H1 (cell line): Measurements from ENCODE around the gene MGAT5. TPM values are rescaled to one million over a fixed set of nuclear protein-coding genes. Genes with fewer than 3 reads are reported as not detected.

Experiments used
- CTCF ChIA-PET: fragments of 300-600 bp; sonication (Branson Sonifier 250); formaldehyde crosslinking; loops from one replicate; lab custom pipeline; 2021; ENCODE audit not compliant: partially characterized antibody; lab: Charles Lee
- POLR2A ChIA-PET: fragments of 300-600 bp; sonication (Branson Sonifier 250); formaldehyde crosslinking; loops from one replicate; lab custom pipeline; 2021; ENCODE audit warnings: inconsistent platforms; ENCODE audit not compliant: partially characterized antibody; lab: Charles Lee
- DNase-seq, 2 experiments: peaks; one replicate each; pipeline versions ENCODE4 v3.0.0 to v3.0.0-alpha.2; 2010 to 2022; ENCODE audit warnings: low spot score in 2 of 2, low read depth in 1 of 2, mixed read lengths in 1 of 2
- FAIRE-seq: peaks from 2 replicates; lab custom pipeline; 2011; peaks lifted over from hg19 to GRCh38; lab: Jason Lieb, UNC
- H2AFZ ChIP-seq: 2 replicates; pipeline ENCODE4 v1.8.1; 2012; ENCODE audit warnings: low read length, inconsistent platforms
- H2AK5ac ChIP-seq: 2 replicates; pipeline ENCODE4 v1.6.1; 2013; ENCODE audit warnings: low read depth, low read length
- H2BK120ac ChIP-seq: replicated peaks from 2 replicates; pipeline ENCODE3; 2013; ENCODE audit warnings: low read depth, low read length, inconsistent platforms
- H2BK12ac ChIP-seq: 2 replicates; pipeline ENCODE4 v1.6.1; 2013; ENCODE audit warnings: low read depth, low read length
- H2BK15ac ChIP-seq: 2 replicates; pipeline ENCODE4 v1.6.1; 2013; ENCODE audit warnings: low read length
- H2BK20ac ChIP-seq: 2 replicates; pipeline ENCODE4 v1.6.1; 2013; ENCODE audit warnings: low read length
- H2BK5ac ChIP-seq: 2 replicates; pipeline ENCODE4 v1.6.1; 2013; ENCODE audit warnings: low read depth, low read length
- H3K14ac ChIP-seq: 2 replicates; pipeline ENCODE4 v1.6.1; 2013; ENCODE audit warnings: inconsistent platforms; ENCODE audit not compliant: insufficient read length
- H3K18ac ChIP-seq: 2 replicates; pipeline ENCODE4 v1.6.1; 2013; ENCODE audit warnings: low read length; ENCODE audit errors: extremely low read depth
- H3K23ac ChIP-seq: 2 replicates; pipeline ENCODE4 v1.6.1; 2013; ENCODE audit warnings: inconsistent platforms; ENCODE audit not compliant: insufficient read length
- H3K23me2 ChIP-seq: 2 replicates; pipeline ENCODE4 v1.6.1; 2013; ENCODE audit warnings: low read depth, low read length
- H3K27ac ChIP-seq: 2 replicates; pipeline ENCODE4 v1.6.1; 2011; ENCODE audit warnings: low read depth, low read length, inconsistent platforms
- H3K27me3 ChIP-seq, 4 experiments: replicated peaks in 1 of 4; 1 replicate in 1 of 4; 2 replicates in 3 of 4; pipeline versions ENCODE4 v1.6.1 to v1.8.1; 2011 to 2013; ENCODE audit warnings: low read length in 3 of 4, mild to moderate bottlenecking in 3 of 4, inconsistent platforms in 2 of 4, mixed read lengths in 2 of 4, moderate library complexity in 1 of 4; ENCODE audit not compliant: control insufficient read depth in 3 of 4, insufficient read depth in 3 of 4; ENCODE audit errors: extremely low read depth in 1 of 4
- H3K36me3 ChIP-seq, 4 experiments: 2 replicates each; pipeline versions ENCODE4 v1.6.1 to v1.8.1; 2011 to 2013; ENCODE audit warnings: mild to moderate bottlenecking in 4 of 4, low read length in 3 of 4, moderate library complexity in 2 of 4, control low read depth in 1 of 4, inconsistent platforms in 1 of 4; ENCODE audit not compliant: insufficient read depth in 4 of 4, control insufficient read depth in 2 of 4
- H3K4ac ChIP-seq: replicated peaks from 2 replicates; pipeline ENCODE3; 2013; ENCODE audit warnings: low read length, low read depth, mixed read lengths, inconsistent platforms; ENCODE audit not compliant: insufficient read length
- H3K4me1 ChIP-seq, 4 experiments: replicated peaks in 1 of 4; 1 replicate in 1 of 4; 2 replicates in 3 of 4; pipeline versions ENCODE4 v1.6.1 to v1.8.1; 2011 to 2013; ENCODE audit warnings: low read length in 3 of 4, inconsistent platforms in 2 of 4, mixed read lengths in 1 of 4; ENCODE audit not compliant: insufficient read depth in 4 of 4, control insufficient read depth in 3 of 4
- H3K4me2 ChIP-seq, 2 experiments: 2 replicates each; pipeline versions ENCODE4 v1.6.1 to v1.8.1; 2011 to 2013; ENCODE audit warnings: low read depth in 2 of 2, low read length in 2 of 2, control low read depth in 1 of 2, inconsistent platforms in 1 of 2, mild to moderate bottlenecking in 1 of 2; ENCODE audit not compliant: insufficient read depth in 1 of 2
- H3K4me3 ChIP-seq, 4 experiments: fragments of 200-600, 300-600 bp in 1 of 4; sonication (generic), shearing (Covaris generic), sonication (Bioruptor Twin) in 1 of 4; 2 replicates each; pipeline versions ENCODE4 v1.5.1 to v1.8.1; 2011 to 2016; ENCODE audit warnings: low read length in 4 of 4, low read depth in 3 of 4, control low read depth in 2 of 4, inconsistent platforms in 2 of 4, mild to moderate bottlenecking in 2 of 4, mixed read lengths in 1 of 4, moderate library complexity in 1 of 4; ENCODE audit not compliant: insufficient read depth in 2 of 4; ENCODE audit errors: extremely low read depth in 1 of 4
- H3K56ac ChIP-seq: replicated peaks from 2 replicates; pipeline ENCODE3; 2013; ENCODE audit warnings: low read depth, mild to moderate bottlenecking, mixed read lengths, low read length, inconsistent platforms; ENCODE audit not compliant: insufficient read length
- H3K79me1 ChIP-seq: 2 replicates; pipeline ENCODE4 v1.6.1; 2013; ENCODE audit warnings: low read depth, low read length, control low read depth
- H3K79me2 ChIP-seq, 2 experiments: 2 replicates each; pipeline versions ENCODE4 v1.6.1 to v1.8.1; 2012 to 2013; ENCODE audit warnings: low read length in 2 of 2, mild to moderate bottlenecking in 2 of 2, inconsistent platforms in 1 of 2; ENCODE audit not compliant: insufficient read depth in 2 of 2, control insufficient read depth in 1 of 2
- H3K9ac ChIP-seq, 4 experiments: replicated peaks in 1 of 4; 1 replicate in 1 of 4; 2 replicates in 3 of 4; pipeline versions ENCODE4 v1.6.1 to v1.8.1; 2011 to 2013; ENCODE audit warnings: low read depth in 3 of 4, low read length in 3 of 4, control low read depth in 2 of 4, mild to moderate bottlenecking in 2 of 4, moderate library complexity in 2 of 4, inconsistent platforms in 1 of 4; ENCODE audit errors: extremely low read depth in 1 of 4
- H3K9me3 ChIP-seq, 2 experiments: 2 replicates each; pipeline versions ENCODE4 v1.6.1 to v1.8.1; 2012 to 2013; ENCODE audit warnings: mild to moderate bottlenecking in 2 of 2, moderate library complexity in 2 of 2, control low read depth in 1 of 2, inconsistent platforms in 1 of 2, low read depth in 1 of 2, low read length in 1 of 2, mixed read lengths in 1 of 2; ENCODE audit not compliant: insufficient read depth in 2 of 2
- H4K20me1 ChIP-seq, 2 experiments: replicated peaks in 1 of 2; 2 replicates each; pipeline versions ENCODE3 to v1.8.1; 2011 to 2013; ENCODE audit warnings: inconsistent platforms in 2 of 2, low read length in 2 of 2, mild to moderate bottlenecking in 1 of 2; ENCODE audit not compliant: insufficient read depth in 2 of 2, control insufficient read depth in 1 of 2
- H4K5ac ChIP-seq: 2 replicates; pipeline ENCODE4 v1.6.1; 2013; ENCODE audit warnings: low read length, low read depth, mixed read lengths, inconsistent platforms; ENCODE audit not compliant: insufficient read length
- H4K8ac ChIP-seq: 2 replicates; pipeline ENCODE4 v1.8.0; 2013; ENCODE audit warnings: mild to moderate bottlenecking, moderate library complexity, low read length, inconsistent platforms; ENCODE audit not compliant: insufficient read depth; ENCODE audit errors: extremely low read depth
- H4K91ac ChIP-seq: replicated peaks from 2 replicates; pipeline ENCODE3; 2013; ENCODE audit warnings: low read length, mixed read lengths, inconsistent platforms; ENCODE audit not compliant: insufficient read length
- ATF2 ChIP-seq: IDR thresholded peaks from 2 replicates; pipeline ENCODE4 v1.6.1; 2012; ENCODE audit warnings: low read length, inconsistent platforms
- BACH1 ChIP-seq: IDR thresholded peaks from 2 replicates; pipeline ENCODE4 v1.6.1; 2012; ENCODE audit warnings: low read length, improper control_type of control experiment
- CHD1 ChIP-seq: IDR thresholded peaks from 2 replicates; pipeline ENCODE4 v1.6.1; 2012; ENCODE audit warnings: low read depth, low read length, improper control_type of control experiment
- CREB1 ChIP-seq: IDR thresholded peaks from 2 replicates; pipeline ENCODE4 v1.6.1; 2012; ENCODE audit warnings: inconsistent platforms
- E2F6 ChIP-seq: IDR thresholded peaks from 2 replicates; pipeline ENCODE4 v1.6.1; 2012; ENCODE audit warnings: inconsistent platforms
- HDAC2 ChIP-seq, 2 experiments: fragments of 300-600 bp in 1 of 2; sonication (generic) in 1 of 2; IDR thresholded peaks; 2 replicates each; pipeline ENCODE4 v1.6.1; 2011 to 2012; ENCODE audit warnings: low read depth in 2 of 2, low read length in 2 of 2, mild to moderate bottlenecking in 2 of 2, moderate library complexity in 2 of 2, borderline replicate concordance in 1 of 2, inconsistent platforms in 1 of 2
- NRF1 ChIP-seq: IDR thresholded peaks from 2 replicates; pipeline ENCODE4 v1.6.1; 2011; ENCODE audit warnings: mild to moderate bottlenecking, low read depth, low read length, improper control_type of control experiment
- SP1 ChIP-seq: IDR thresholded peaks from 2 replicates; pipeline ENCODE4 v1.6.1; 2011; ENCODE audit warnings: low read depth, low read length
- SP4 ChIP-seq: IDR thresholded peaks from 2 replicates; pipeline ENCODE4 v1.6.1; 2012; ENCODE audit warnings: low read length, inconsistent platforms
- SUZ12 ChIP-seq: fragments of 200-600 bp; sonication (generic); IDR thresholded peaks from 2 replicates; pipeline ENCODE4 v1.6.1; 2012; ENCODE audit warnings: mild to moderate bottlenecking, inconsistent platforms, low read length, moderate library complexity, mixed read lengths
- TAF1 ChIP-seq: IDR thresholded peaks from 2 replicates; pipeline ENCODE4 v1.6.1; 2011; ENCODE audit warnings: mild to moderate bottlenecking, low read depth, low read length
- YY1 ChIP-seq: IDR thresholded peaks from 2 replicates; pipeline ENCODE4 v1.6.1; 2011; ENCODE audit warnings: low read depth, mild to moderate bottlenecking, low read length
- WGBS, 2 experiments: shearing (Covaris generic) in 1 of 2; methylation state at CpG; one replicate each; pipeline versions ENCODE4 v1.1.6 to v1.1.7; 2013 to 2015; ENCODE audit warnings: low lambda C conversion rate in 2 of 2, mixed read lengths in 2 of 2, inconsistent platforms in 1 of 2, low coverage in 1 of 2, missing lambda C conversion rate in 1 of 2; ENCODE audit not compliant: insufficient replicate concordance in 2 of 2, insufficient coverage in 1 of 2, insufficient read length in 1 of 2; ENCODE audit errors: extremely low coverage in 1 of 2, missing lambda C conversion rate in 1 of 2; 5-methylcytosine and 5-hydroxymethylcytosine counted together
- polyA plus RNA-seq, 7 experiments: library from polyadenylated mRNA; depleted of rRNA in 3 of 7; stranded (reverse) in 5 of 7; unstranded in 2 of 7; fragments of >200 nt in 5 of 7; fragments of 200-250 nt in 2 of 7; gene quantifications; 1 replicate in 5 of 7; 2 replicates in 1 of 7; 4 replicates in 1 of 7; pipeline versions ENCODE4 v1.2.1 to v1.2.3, GENCODE V29; 2011 to 2013; ENCODE audit warnings: missing spikeins in 2 of 7, mixed read lengths in 2 of 7
- total RNA-seq: library from RNA; stranded (reverse); fragmentation: NEBNext Ultra II Directional; extraction: Animal tissue kit (Norgen Biotek cat#: 25700); gene quantifications from 2 replicates; pipeline ENCODE4 v1.2.1, GENCODE V29; 2021
- TF ChIP-seq, protein P1 (sequence below): IDR thresholded peaks from 2 replicates; pipeline ENCODE4 v1.6.1; 2012; ENCODE audit warnings: inconsistent platforms

Gene MGAT5
- total and polyA plus RNA-seq, 2 of the 8 experiments (the other 6 are each of a cell fraction or from before 2014, with no cell fraction given), result 11.2 to 49.2 TPM

DNA sequence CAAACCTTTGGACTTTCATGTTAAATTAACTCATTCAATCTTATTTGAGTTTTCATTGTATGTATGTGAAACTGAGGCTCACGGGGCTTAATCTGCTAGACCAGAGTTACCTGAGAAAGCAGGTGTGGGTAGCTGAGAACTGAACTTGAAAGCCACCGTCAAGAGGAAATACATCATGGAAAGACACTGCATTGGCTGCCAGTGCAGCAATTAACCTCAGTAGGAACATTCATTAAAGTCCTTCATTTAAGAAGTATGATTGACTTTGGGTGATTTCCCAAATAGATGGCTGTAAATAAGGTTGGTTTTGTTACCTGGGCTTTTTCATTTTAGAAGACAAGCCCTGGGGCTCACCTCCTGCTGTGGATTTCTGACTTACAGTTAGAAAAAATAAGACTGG, 36.5 kb upstream of the MGAT5 start:
- ChIA-PET CTCF (interaction anchor here (0.8 kb wide), 1 partner anchor 11 kb away, joined by 5 read pairs; no protein-coding TSS in a partner anchor), POLR2A (no interaction called here)
- no peak overlapping the region for H4K5ac ChIP-seq
- H3K4me2 ChIP-seq, result no peak overlapping the region
- no peak for DNase-seq
- no peak overlapping the region for H2BK5ac ChIP-seq
- H4K20me1 ChIP-seq, result peaks cover 2 to 6% of the 10 kb centered on the region in 2 experiments
- no peak overlapping the region for H3K14ac ChIP-seq
- no peak overlapping the region for H3K4ac ChIP-seq
- WGBS, 2 experiments, result 76% methylated on average over 2 of the region's 2 CpGs; no CpG with 5 or more reads in 1 of the 2 experiments
- H3K9me3 ChIP-seq, result no peaks in the 10 kb centered on the region
- H2BK15ac ChIP-seq, result no peak overlapping the region
- no peak overlapping the region for H2AFZ ChIP-seq
- no peak overlapping the region for H3K18ac ChIP-seq
- H3K23ac ChIP-seq, result no peak overlapping the region
- no peak overlapping the region for H3K4me3 ChIP-seq
- H3K27me3 ChIP-seq, result no peaks in the 10 kb centered on the region
- H2AK5ac ChIP-seq, result no peak overlapping the region
- no peak overlapping the region for H2BK20ac ChIP-seq
- no peak overlapping the region for H3K9ac ChIP-seq
- no peak overlapping the region for H2BK120ac ChIP-seq
- peaks cover 9% of the 10 kb centered on the region for H3K79me1 ChIP-seq
- no peak for FAIRE-seq
- no peak overlapping the region for H4K91ac ChIP-seq
- H4K8ac ChIP-seq, result no peak overlapping the region
- no peak overlapping the region for H2BK12ac ChIP-seq
- 0 out of 2 replicates have a peak, but pooled peaks cover 3% of the 10 kb centered on the region for H3K23me2 ChIP-seq
- peaks cover 7 to 17% (median 11%) of the 10 kb centered on the region in 4 experiments; a peak in 5 of 7 replicates for H3K4me1 ChIP-seq
- H3K27ac ChIP-seq, result no peak overlapping the region
- no peak overlapping the region for H3K56ac ChIP-seq
- no peaks in the 10 kb centered on the region for H3K36me3 ChIP-seq
- H3K79me2 ChIP-seq, result peaks cover 0 to 79% of the 10 kb centered on the region in 2 experiments; a peak in 3 of 4 replicates
- TF ChIP-seq HDAC2 (IDR thresholded peaks at IDR 0.05; ENCODE audit: borderline replicate concordance in 1 of 2, low read depth in 2 of 2, low read length in 2 of 2), result no peak
- TF ChIP-seq BACH1, result no peak
- no peak for TF ChIP-seq SUZ12
- no peak for TF ChIP-seq YY1
- TF ChIP-seq NRF1, result no peak
- no peak for TF ChIP-seq CREB1
- TF ChIP-seq E2F6, result no peak
- no peak for TF ChIP-seq ATF2
- TF ChIP-seq SP4, result no peak
- TF ChIP-seq SP1, result no peak
- no peak for TF ChIP-seq CHD1
- no peak for TF ChIP-seq TAF1
- TF ChIP-seq, protein P1, sequence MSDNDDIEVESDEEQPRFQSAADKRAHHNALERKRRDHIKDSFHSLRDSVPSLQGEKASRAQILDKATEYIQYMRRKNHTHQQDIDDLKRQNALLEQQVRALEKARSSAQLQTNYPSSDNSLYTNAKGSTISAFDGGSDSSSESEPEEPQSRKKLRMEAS, result no peak
